Endothelial cell (in vitro differentiated cells): Measurements from ENCODE around the gene ZNF555. TPM values are rescaled to one million over a fixed set of nuclear protein-coding genes. Genes with fewer than 3 reads are reported as not detected.
"Not testable (repeated sequence)": the region's sequence is repeated elsewhere in the genome, so short reads cannot be mapped to it uniquely, and the experiment has no call there.

Source experiments
- DNase-seq: peaks from one replicate; pipeline ENCODE4 v3.0.0; 2021; ENCODE audit warnings: low spot score
- H3K27ac Mint-ChIP-seq: one replicate; pipeline ENCODE4 v1.8.0; 2021; ENCODE audit warnings: mixed read lengths, inconsistent platforms; ENCODE audit not compliant: unreplicated experiment
- H3K27me3 Mint-ChIP-seq: one replicate; pipeline ENCODE4 v1.8.0; 2021; ENCODE audit warnings: mild to moderate bottlenecking, moderate library complexity, mixed read lengths, inconsistent platforms; ENCODE audit not compliant: unreplicated experiment
- H3K36me3 Mint-ChIP-seq: one replicate; pipeline ENCODE4 v1.8.0; 2021; ENCODE audit warnings: mild to moderate bottlenecking, low read depth, mixed read lengths, inconsistent platforms; ENCODE audit not compliant: unreplicated experiment
- H3K4me1 Mint-ChIP-seq: one replicate; pipeline ENCODE4 v1.8.0; 2021; ENCODE audit warnings: mild to moderate bottlenecking, mixed read lengths, inconsistent platforms; ENCODE audit not compliant: unreplicated experiment
- H3K4me3 Mint-ChIP-seq: one replicate; pipeline ENCODE4 v1.8.0; 2021; ENCODE audit warnings: mild to moderate bottlenecking, mixed read lengths, inconsistent platforms; ENCODE audit not compliant: unreplicated experiment
- H3K9me3 Mint-ChIP-seq: one replicate; pipeline ENCODE4 v1.8.0; 2021; ENCODE audit warnings: mixed read lengths, inconsistent platforms; ENCODE audit not compliant: unreplicated experiment
- total RNA-seq: library from RNA; stranded (reverse); fragmentation: NEBNext Ultra II Directional; extraction: Animal tissue kit (Norgen Biotek cat#: 25700); gene quantifications from one replicate; pipeline ENCODE4 v1.2.1, GENCODE V29; 2021; ENCODE audit not compliant: unreplicated experiment
- TF ChIP-seq, protein P1 (sequence below): fragments of 200-600 bp; sonication (generic); IDR thresholded peaks from one replicate; pipeline ENCODE4 v1.5.0; 2021; ENCODE audit warnings: antibody characterized with exemption; ENCODE audit not compliant: unreplicated experiment

ZNF555 gene
- total RNA-seq, 1 donor from 2014 or later: 13.9 TPM

DNA sequence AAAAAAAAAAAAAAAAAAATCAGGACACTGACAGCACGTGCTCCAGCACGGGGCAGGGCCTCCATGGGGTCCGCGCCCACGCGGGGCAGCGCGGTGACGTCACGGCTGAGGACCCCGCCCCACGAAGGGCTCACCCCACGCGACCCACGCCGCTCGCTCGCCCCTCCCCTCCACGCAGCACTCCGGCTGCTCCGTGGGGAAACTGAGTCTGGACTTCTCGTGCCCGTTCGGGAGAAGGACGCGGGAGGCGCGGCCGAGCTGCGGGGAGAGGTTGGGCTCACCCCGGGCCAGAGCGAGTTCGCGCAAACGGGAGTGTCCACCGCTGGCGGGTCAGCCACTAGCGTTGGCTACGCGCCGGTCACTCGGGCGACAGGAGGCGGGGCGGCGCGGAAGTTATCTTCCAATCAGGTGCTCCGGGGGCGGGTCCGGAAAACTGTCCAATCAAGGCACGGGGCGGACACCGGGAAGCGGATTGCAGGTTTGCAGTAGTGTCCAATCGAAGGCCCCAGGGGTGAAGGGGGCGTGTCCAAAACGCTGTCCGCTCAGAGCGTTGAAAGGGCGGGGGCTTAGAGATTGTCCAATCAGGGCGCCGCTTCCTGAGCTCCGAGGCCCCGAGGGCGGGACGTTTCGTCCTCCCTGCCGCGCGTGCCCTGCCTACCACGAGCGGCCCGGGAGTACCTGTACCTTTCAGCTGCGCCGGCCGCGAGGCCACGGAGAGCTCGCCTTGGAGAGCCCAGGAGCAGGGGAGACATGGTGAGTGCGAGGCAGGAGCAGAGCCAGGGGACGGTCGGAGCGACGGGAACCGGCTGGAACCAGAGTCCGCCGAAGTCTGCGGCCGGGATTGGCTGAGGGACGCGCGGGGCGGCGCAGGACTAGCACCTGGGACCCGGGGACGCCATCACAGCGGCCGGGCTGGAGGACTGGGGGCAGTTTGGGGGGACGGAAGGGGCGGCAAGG lies 59.3 kb downstream of the ZNF555 start, which contains the start of gene ZNF57:
TSS of gene ZNF57 (plus strand) at position 633 of the 957 bp plus-strand sequence. CDS start at position 751, 118 bp downstream.
- TF ChIP-seq, protein P1, sequence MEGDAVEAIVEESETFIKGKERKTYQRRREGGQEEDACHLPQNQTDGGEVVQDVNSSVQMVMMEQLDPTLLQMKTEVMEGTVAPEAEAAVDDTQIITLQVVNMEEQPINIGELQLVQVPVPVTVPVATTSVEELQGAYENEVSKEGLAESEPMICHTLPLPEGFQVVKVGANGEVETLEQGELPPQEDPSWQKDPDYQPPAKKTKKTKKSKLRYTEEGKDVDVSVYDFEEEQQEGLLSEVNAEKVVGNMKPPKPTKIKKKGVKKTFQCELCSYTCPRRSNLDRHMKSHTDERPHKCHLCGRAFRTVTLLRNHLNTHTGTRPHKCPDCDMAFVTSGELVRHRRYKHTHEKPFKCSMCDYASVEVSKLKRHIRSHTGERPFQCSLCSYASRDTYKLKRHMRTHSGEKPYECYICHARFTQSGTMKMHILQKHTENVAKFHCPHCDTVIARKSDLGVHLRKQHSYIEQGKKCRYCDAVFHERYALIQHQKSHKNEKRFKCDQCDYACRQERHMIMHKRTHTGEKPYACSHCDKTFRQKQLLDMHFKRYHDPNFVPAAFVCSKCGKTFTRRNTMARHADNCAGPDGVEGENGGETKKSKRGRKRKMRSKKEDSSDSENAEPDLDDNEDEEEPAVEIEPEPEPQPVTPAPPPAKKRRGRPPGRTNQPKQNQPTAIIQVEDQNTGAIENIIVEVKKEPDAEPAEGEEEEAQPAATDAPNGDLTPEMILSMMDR: no peak
- Mint-ChIP-seq H3K27ac (no peak within 1 kb of the TSS), H3K9me3 (peaks cover 5% of the 10 kb centered on the region), H3K27me3 (peaks cover 10% of the 10 kb centered on the region), H3K4me1 (no peaks in the 10 kb centered on the region), H3K4me3 (peak within 1 kb of the TSS; percentile 90), H3K36me3 (no peaks in the 10 kb centered on the region)
- peak; percentile 75 for DNase-seq

DNA sequence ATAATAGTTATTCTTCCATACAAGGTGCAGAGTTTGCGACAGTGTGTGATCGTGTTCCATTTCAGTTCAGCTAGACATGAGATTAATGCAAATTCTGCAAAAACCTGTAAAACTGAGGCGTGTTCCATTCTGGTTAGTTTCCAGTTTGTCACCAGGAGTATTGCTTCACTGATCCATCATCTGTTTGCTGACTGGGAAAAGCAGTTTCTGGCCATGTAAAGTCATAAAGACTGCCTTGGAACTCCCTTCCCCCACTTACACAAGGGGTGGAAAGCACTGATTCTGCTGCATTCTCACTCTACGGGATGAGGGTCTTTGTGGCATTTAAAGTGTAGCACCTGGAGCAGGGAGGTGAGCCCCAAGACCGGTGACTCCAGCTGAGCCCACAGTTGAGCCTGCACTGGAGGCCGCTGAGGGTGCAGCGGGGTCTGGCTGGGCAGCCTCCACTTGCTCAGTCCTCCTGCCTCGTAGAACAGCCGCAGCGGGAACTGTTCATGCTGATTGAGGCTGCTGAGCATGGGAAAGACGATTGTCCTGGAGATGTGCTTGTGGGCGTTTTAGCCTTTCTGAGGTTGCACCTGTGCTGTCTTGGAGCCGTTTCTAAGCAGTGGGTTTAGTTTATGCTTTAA lies 61.4 kb downstream of the ZNF555 start:
- no peaks in the 10 kb centered on the region for H3K4me1 Mint-ChIP-seq
- TF ChIP-seq, protein P1: no peak
- H3K27ac Mint-ChIP-seq: no peak overlapping the region
- no peak overlapping the region for H3K4me3 Mint-ChIP-seq
- H3K27me3 Mint-ChIP-seq: peaks cover 10% of the 10 kb centered on the region
- no peak for DNase-seq
- peaks cover 2% of the 10 kb centered on the region for H3K9me3 Mint-ChIP-seq
- no peaks in the 10 kb centered on the region for H3K36me3 Mint-ChIP-seq

DNA sequence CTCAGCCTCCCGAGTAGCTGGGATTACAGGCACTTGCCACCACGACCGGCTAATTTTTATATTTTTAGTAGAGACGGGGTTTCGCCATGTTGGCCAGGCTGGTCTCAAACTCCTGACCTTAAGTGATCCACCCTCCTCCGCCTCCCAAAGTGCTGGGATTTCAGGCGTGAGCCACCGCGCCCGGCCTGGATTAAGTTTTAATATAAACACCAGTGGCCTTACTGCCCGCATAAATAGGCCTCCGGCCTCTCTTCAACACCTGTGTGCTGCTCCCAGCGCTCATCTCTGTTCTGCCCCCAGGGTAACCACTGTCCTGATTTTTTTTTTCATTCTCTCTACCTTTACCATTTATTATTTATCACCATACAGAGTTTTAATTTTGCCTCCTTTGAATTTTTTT lies 62.1 kb downstream of the ZNF555 start:
- H3K36me3 Mint-ChIP-seq, H3K4me3 Mint-ChIP-seq, DNase-seq, H3K9me3 Mint-ChIP-seq, H3K27ac Mint-ChIP-seq, H3K4me1 Mint-ChIP-seq: not testable (repeated sequence)
- peaks cover 10% of the 10 kb centered on the region for H3K27me3 Mint-ChIP-seq

DNA sequence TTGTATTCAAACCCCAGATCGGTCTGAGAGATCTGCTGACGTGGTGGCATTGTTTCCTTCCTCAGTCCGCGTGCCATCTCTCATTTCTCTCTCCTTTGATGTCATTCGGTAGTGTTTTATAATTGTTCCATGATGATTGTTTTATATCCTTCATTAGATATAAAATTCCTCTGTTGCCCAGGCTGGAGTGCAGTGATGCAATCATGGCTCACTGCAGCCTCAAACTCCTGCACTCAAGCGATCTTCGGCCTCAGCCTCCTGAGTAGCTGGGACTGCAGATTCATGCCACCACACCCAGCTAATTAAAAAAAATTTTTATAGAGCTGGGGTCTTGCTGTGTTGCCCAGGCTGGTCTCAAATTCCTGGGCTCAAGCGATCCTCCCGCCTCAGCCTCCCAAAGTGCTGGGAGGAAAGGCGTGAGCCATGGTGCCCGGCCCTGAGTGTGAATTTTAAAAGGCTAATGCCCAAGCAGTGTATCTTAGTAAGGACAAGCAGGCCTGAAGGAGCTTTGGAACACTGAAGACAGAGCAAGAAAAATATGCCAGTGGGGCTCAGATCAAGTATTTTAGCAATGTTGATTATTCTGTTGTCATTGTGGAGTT lies 64.7 kb downstream of the ZNF555 start:
- DNase-seq: no peak
- H3K9me3 Mint-ChIP-seq: no peaks in the 10 kb centered on the region
- TF ChIP-seq, protein P1: no peak
- no peak overlapping the region for H3K27ac Mint-ChIP-seq
- H3K4me1 Mint-ChIP-seq: no peaks in the 10 kb centered on the region
- H3K27me3 Mint-ChIP-seq: peaks cover 7% of the 10 kb centered on the region
- no peaks in the 10 kb centered on the region for H3K36me3 Mint-ChIP-seq
- no peak overlapping the region for H3K4me3 Mint-ChIP-seq

DNA sequence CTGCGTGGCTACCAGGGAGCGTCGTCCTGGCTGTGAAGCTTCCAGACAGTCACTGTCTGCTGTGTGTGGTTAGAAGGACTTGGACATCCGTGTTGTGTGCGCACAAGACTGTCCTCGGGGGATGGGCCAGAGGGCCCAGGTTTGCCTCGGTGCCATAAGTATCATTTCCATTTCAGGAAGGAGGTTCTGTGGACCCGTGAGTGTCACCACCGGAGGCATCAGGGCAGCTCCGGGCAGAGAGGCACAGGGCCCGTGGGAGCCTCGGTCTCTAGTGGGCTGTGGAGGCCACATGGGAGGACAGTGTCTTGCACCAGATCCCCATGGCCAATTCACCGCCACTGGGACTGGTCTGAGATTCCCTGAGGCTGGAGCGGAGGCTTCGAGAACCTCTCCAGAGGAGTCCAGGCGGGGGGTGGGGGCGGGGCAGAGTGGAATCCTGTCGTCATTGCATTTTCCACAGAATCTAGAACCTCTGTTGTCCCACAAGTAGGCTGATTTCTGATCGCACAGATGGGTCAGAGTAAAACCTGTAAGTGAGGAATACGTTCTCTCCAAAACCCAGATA lies 65.4 kb downstream of the ZNF555 start:
- Mint-ChIP-seq H3K27ac (no peak overlapping the region), H3K9me3 (no peaks in the 10 kb centered on the region), H3K4me3 (no peak overlapping the region), H3K36me3 (no peaks in the 10 kb centered on the region), H3K4me1 (no peaks in the 10 kb centered on the region), H3K27me3 (peaks cover 5% of the 10 kb centered on the region)
- TF ChIP-seq, protein P1: no peak
- no peak for DNase-seq
